OCI-LY7 (cell line): ENCODE measurements around the gene DDC. TPM values are rescaled to one million over a fixed set of nuclear protein-coding genes. Genes with fewer than 3 reads are reported as not detected.

Source experiments
- BruUV-seq: library from RNA; stranded (reverse); fragments of 400-500 nt; replicated peaks from 2 replicates; lab custom pipeline; 2021; lab: Mats Ljungman, UMichigan
- CTCF ChIA-PET: fragments of 300-600 bp; sonication (Branson Sonifier 250); formaldehyde crosslinking; loops from one replicate; lab custom pipeline; 2022; ENCODE audit warnings: antibody characterized with exemption; ENCODE audit not compliant: unreplicated experiment; lab: Charles Lee
- POLR2A ChIA-PET: fragments of 300-600 bp; sonication (Branson Sonifier 250); formaldehyde crosslinking; loops from one replicate; lab custom pipeline; 2022; ENCODE audit warnings: antibody characterized with exemption; lab: Charles Lee
- DNase-seq: peaks from one replicate; pipeline ENCODE4 v3.0.0-alpha.2; 2015; ENCODE audit warnings: low spot score
- H2AFZ ChIP-seq: fragments of 200-600 bp; sonication (generic), shearing (Covaris generic); 2 replicates; pipeline ENCODE4 v1.6.1; 2014; ENCODE audit warnings: mild to moderate bottlenecking, antibody characterized with exemption, low read length, moderate library complexity
- H3K27ac ChIP-seq: fragments of 200-600 bp; sonication (generic); 2 replicates; pipeline ENCODE4 v1.5.1; 2014; ENCODE audit warnings: mixed run types, low read depth, mild to moderate bottlenecking, moderate library complexity, low read length, inconsistent platforms; ENCODE audit not compliant: poor library complexity, severe bottlenecking
- H3K36me3 ChIP-seq: fragments of 200-600 bp; sonication (generic); 2 replicates; pipeline ENCODE4 v1.6.1; 2014; ENCODE audit warnings: mild to moderate bottlenecking, antibody characterized with exemption, low read length, moderate library complexity, mixed read lengths; ENCODE audit not compliant: insufficient read depth
- H3K4me1 ChIP-seq: fragments of 200-600 bp; sonication (generic); 2 replicates; pipeline ENCODE4 v1.5.1; 2014; ENCODE audit warnings: mild to moderate bottlenecking, low read length; ENCODE audit not compliant: insufficient read depth, poor library complexity, severe bottlenecking
- H3K4me2 ChIP-seq: fragments of 200-600 bp; sonication (generic); 2 replicates; pipeline ENCODE4 v1.6.1; 2014; ENCODE audit warnings: mild to moderate bottlenecking, low read length
- H3K4me3 ChIP-seq: fragments of 200-600 bp; sonication (generic); 2 replicates; pipeline ENCODE4 v1.5.1; 2014; ENCODE audit warnings: mild to moderate bottlenecking, low read depth, low read length; ENCODE audit not compliant: poor library complexity, severe bottlenecking
- H3K79me2 ChIP-seq: fragments of 200-600 bp; sonication (generic); 2 replicates; pipeline ENCODE4 v1.6.1; 2016; ENCODE audit warnings: low read depth, mild to moderate bottlenecking, low read length, moderate library complexity, mixed read lengths; ENCODE audit not compliant: insufficient read depth
- H3K9me2 ChIP-seq: fragments of 200-600 bp; sonication (generic); 2 replicates; pipeline ENCODE4 v1.6.1; 2016; ENCODE audit warnings: mild to moderate bottlenecking, low read length, mixed read lengths; ENCODE audit not compliant: insufficient read depth
- H3K9me3 ChIP-seq: fragments of 200-600 bp; sonication (generic); 2 replicates; pipeline ENCODE4 v1.6.1; 2014; ENCODE audit warnings: mild to moderate bottlenecking, mixed run types, low read length, mixed read lengths
- H4K20me1 ChIP-seq: fragments of 200-600 bp; sonication (generic); 2 replicates; pipeline ENCODE4 v1.6.1; 2014; ENCODE audit warnings: mild to moderate bottlenecking, antibody characterized with exemption, low read length, moderate library complexity, mixed read lengths; ENCODE audit not compliant: insufficient read depth
- CTCF ChIP-seq: fragments of 200-600 bp; sonication (generic); conservative IDR thresholded peaks from 2 replicates; pipeline ENCODE4 v1.5.1; 2014; ENCODE audit warnings: mild to moderate bottlenecking, antibody characterized with exemption, low read length, moderate library complexity, mixed read lengths
- EZH2phosphoT487 ChIP-seq: fragments of 200-600 bp; sonication (generic); IDR thresholded peaks from 2 replicates; pipeline ENCODE4 v1.6.1; 2018; ENCODE audit warnings: low read depth, borderline replicate concordance, mild to moderate bottlenecking, mixed run types, antibody characterized with exemption, low read length, moderate library complexity, mixed read lengths
- intact Hi-C: fragments of 100-400 bp; cut with micrococcal nuclease; formaldehyde crosslinking; loops from one replicate; pipeline ENCODE4 v1.10.0; 2022; ENCODE audit not compliant: unreplicated experiment
- total RNA-seq, 2 experiments: library from RNA; depleted of rRNA in 1 of 2; stranded (reverse); fragments of >200 nt in 1 of 2; shearing (Covaris generic) in 1 of 2; gene quantifications; 2 replicates each; pipeline ENCODE4 v1.2.3, GENCODE V29; 2014 to 2022

The DDC gene
- total RNA-seq, 2 experiments from 2014 or later, result not detected

GRCh38 chr7:50554431-50555322, 10.5 kb downstream of the DDC start:
- ChIA-PET POLR2A (interaction anchor here (1.0 kb wide), 1 partner anchor 10 kb away, joined by 3 read pairs; no protein-coding TSS in a partner anchor), CTCF (no interaction called here)
- intact Hi-C loops, result no loop called here

GRCh38 chr7:50553973-50554372, 11.2 kb downstream of the DDC start:
- intact Hi-C loops, result no loop called here

More at GRCh38 chr7:50554431-50555322, 10.5 kb downstream of the DDC start:
- DNase-seq, result no peak
- no TSS peak for BruUV-seq
- no peak overlapping the region for H3K4me3 ChIP-seq
- H3K4me1 ChIP-seq, result no peaks in the 10 kb centered on the region
- TF ChIP-seq CTCF, result no peak
- no peak for TF ChIP-seq EZH2phosphoT487
- H3K9me2 ChIP-seq, result no peaks in the 10 kb centered on the region
- H3K79me2 ChIP-seq, result no peaks in the 10 kb centered on the region
- no peak overlapping the region for H2AFZ ChIP-seq
- no peaks in the 10 kb centered on the region for H3K36me3 ChIP-seq
- no peaks in the 10 kb centered on the region for H3K9me3 ChIP-seq
- H3K4me2 ChIP-seq, result no peak overlapping the region
- no peaks in the 10 kb centered on the region for H4K20me1 ChIP-seq
- no peak overlapping the region for H3K27ac ChIP-seq

More at GRCh38 chr7:50553973-50554372, 11.2 kb downstream of the DDC start:
- H3K36me3 ChIP-seq, result no peaks in the 10 kb centered on the region
- TF ChIP-seq EZH2phosphoT487 (no peak), CTCF (no peak)
- ChIA-PET CTCF (no interaction called here), POLR2A (no interaction called here)
- BruUV-seq, result no TSS peak
- no peaks in the 10 kb centered on the region for H3K4me1 ChIP-seq
- H3K9me2 ChIP-seq, result no peaks in the 10 kb centered on the region
- no peaks in the 10 kb centered on the region for H3K79me2 ChIP-seq
- no peak overlapping the region for H3K27ac ChIP-seq
- H3K4me2 ChIP-seq, result no peak overlapping the region
- H4K20me1 ChIP-seq, result no peaks in the 10 kb centered on the region
- no peak for DNase-seq
- H3K9me3 ChIP-seq, result no peaks in the 10 kb centered on the region
- no peak overlapping the region for H3K4me3 ChIP-seq
- no peak overlapping the region for H2AFZ ChIP-seq
